ENCODE data around the gene RAB35. TPM values are rescaled to one million over a fixed set of nuclear protein-coding genes. Genes with fewer than 3 reads are reported as not detected.

RAB35 gene
- total RNA-seq, 1 experiment from 2014 or later: 57.1 TPM

DNA sequence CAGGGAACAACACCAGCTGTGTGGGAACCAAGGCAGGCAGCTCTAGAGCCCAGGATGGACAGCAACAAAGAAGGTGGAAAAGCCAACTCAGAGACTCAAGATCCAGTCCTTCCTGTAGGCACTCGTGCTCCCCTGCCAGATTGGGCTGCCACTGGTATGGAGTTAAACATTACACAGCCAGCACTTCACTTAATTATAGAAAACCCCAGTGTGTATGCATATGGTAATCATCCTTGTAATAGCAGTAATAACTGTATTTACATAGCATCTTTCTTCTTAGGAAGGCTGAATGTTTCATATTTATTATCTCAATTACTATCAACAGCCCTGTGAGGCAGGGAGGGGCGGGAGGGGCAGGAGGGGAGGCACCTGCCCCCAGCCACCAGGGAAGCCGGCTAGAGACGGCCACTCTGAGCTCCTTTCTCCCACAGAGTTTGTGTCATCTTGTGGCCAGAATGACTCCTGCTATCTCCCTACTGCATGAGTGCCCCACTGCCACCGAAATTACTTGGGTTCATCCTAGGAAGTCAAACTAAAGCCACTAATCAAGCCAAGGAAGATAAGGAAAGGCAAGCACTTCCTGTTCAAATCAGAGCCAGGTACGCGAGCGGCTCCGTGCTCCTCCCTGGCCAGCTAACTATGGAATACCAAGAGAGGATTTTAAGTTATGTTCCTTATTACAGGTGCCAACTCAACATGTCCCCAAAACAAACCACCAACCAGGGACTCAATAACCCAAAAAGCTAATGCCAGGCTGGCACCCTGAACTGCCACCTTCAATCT, 15.7 kb upstream of the RAB35 start (continued):
- TF ChIP-seq CTCF (IDR thresholded peaks at IDR 0.05 in 2 of 3, conservative IDR thresholded peaks at IDR 0.05 in 1 of 3; ENCODE audit: borderline replicate concordance in 1 of 3, insufficient read depth in 1 of 3, low read depth in 2 of 3, low read length in 2 of 3): no peak
- TF ChIP-seq MAX (IDR thresholded peaks at IDR 0.05): no peak
- no peak for TF ChIP-seq JUND (IDR thresholded peaks at IDR 0.05)
- no peak for TF ChIP-seq SRF (IDR thresholded peaks at IDR 0.05; ENCODE audit: low read depth)
- no peak for TF ChIP-seq SP1 (IDR thresholded peaks at IDR 0.05; ENCODE audit: low read depth)
- TF ChIP-seq ZNF274 (IDR thresholded peaks at IDR 0.05; ENCODE audit: low read depth, low read length): no peak
- no peak for TF ChIP-seq CEBPB (IDR thresholded peaks at IDR 0.05; ENCODE audit: low read depth)

- no peak overlapping the region for H3K4me2 ChIP-seq (ENCODE audit: low read length)
- no peak overlapping the region for H3K4me3 ChIP-seq (replicated peaks in 1 of 2; ENCODE audit: low read depth in 1 of 2, low read length in 2 of 2)
- POLR2A ChIA-PET: no interaction called here
- H3K4me1 ChIP-seq (ENCODE audit: control insufficient read depth in 1 of 2, insufficient read depth in 2 of 2, low read length in 2 of 2): no peaks in the 10 kb centered on the region
- H4K20me1 ChIP-seq (ENCODE audit: insufficient read depth): no peaks in the 10 kb centered on the region
- no peaks in the 10 kb centered on the region for H3K27me3 ChIP-seq (ENCODE audit: insufficient read depth, low read length)
- no TSS peak for BruUV-seq (replicated peaks)
- no peak overlapping the region for H3K27ac ChIP-seq (ENCODE audit: low read depth, low read length)
- no peak overlapping the region for H3K9ac ChIP-seq (ENCODE audit: low read length)
- no peak overlapping the region for H2AFZ ChIP-seq (ENCODE audit: low read depth, low read length, poor library complexity, severe bottlenecking)
- no peaks in the 10 kb centered on the region for H3K79me2 ChIP-seq (ENCODE audit: insufficient read depth, low read length)
- RAD21 ChIA-PET (ENCODE audit: low non-redundant PET in 1 of 2, low total read pairs in 2 of 2, uncharacterized antibody in 2 of 2, unreplicated experiment in 2 of 2): no interaction called here
- H3K36me3 ChIP-seq (ENCODE audit: control insufficient read depth in 1 of 2, insufficient read depth in 2 of 2, low read length in 2 of 2): peaks cover 72 to 82% of the 10 kb centered on the region in 2 experiments
- DNase-seq (ENCODE audit: low read depth, low spot score): no peak
- no peaks in the 10 kb centered on the region for H3K9me2 ChIP-seq (ENCODE audit: insufficient read depth)
- no peaks in the 10 kb centered on the region for H3K9me3 ChIP-seq (ENCODE audit: control insufficient read depth in 1 of 2, insufficient read depth in 1 of 2, low read depth in 1 of 2, low read length in 2 of 2)
- CTCF ChIA-PET: no interaction called here
- no peak for ATAC-seq
- TF ChIP-seq MAX (IDR thresholded peaks at IDR 0.05) (no peak), SIN3A (IDR thresholded peaks at IDR 0.05; ENCODE audit: low read depth) (no peak), REST (IDR thresholded peaks at IDR 0.05; ENCODE audit: low read depth) (no peak), POLR2A (IDR thresholded peaks at IDR 0.05; ENCODE audit: borderline replicate concordance, extremely low read depth, insufficient read depth, insufficient read length) (no peak), CBX3 (IDR thresholded peaks at IDR 0.05; ENCODE audit: low read depth) (no peak), RAD21 (IDR thresholded peaks at IDR 0.05; ENCODE audit: low read depth) (no peak)
- intact Hi-C loops (cut with micrococcal nuclease): no loop called here
Measured at GRCh38 chr12:120131116-120131515, 14.6 kb upstream of the RAB35 start.
